GM23338 (cell line): ENCODE measurements around the gene KCNK17. TPM values are rescaled to one million over a fixed set of nuclear protein-coding genes. Genes with fewer than 3 reads are reported as not detected.

Source experiments
- ATAC-seq: fragments of 200-7000 bp; cut with Tn5 transposase; 3 replicates; pipeline ENCODE4 v1.9.1; 2020
- DNase-seq: peaks from one replicate; pipeline ENCODE4 v3.0.0-alpha.2; 2015; ENCODE audit warnings: low spot score
- H2AFZ ChIP-seq: fragments of 200-600 bp; sonication (generic); 2 replicates; pipeline ENCODE4 v1.8.0; 2016; ENCODE audit warnings: antibody characterized with exemption, mild to moderate bottlenecking, moderate library complexity
- H3F3A ChIP-seq: fragments of 200-600 bp; sonication (generic); replicated peaks from 2 replicates; pipeline ENCODE4 v1.8.0; 2017; ENCODE audit warnings: antibody characterized with exemption, mixed run types, low read depth
- H3K27ac ChIP-seq: fragments of 200-600 bp; sonication (generic); 2 replicates; pipeline ENCODE4 v1.6.1; 2016; ENCODE audit warnings: low read depth
- H3K27me3 ChIP-seq: fragments of 200-600 bp; sonication (generic); 2 replicates; pipeline ENCODE4 v1.8.0; 2016; ENCODE audit warnings: mild to moderate bottlenecking, mixed run types, moderate library complexity; ENCODE audit not compliant: insufficient read depth
- H3K36me3 ChIP-seq: fragments of 200-600 bp; sonication (generic); 2 replicates; pipeline ENCODE4 v1.8.0; 2016; ENCODE audit warnings: mild to moderate bottlenecking; ENCODE audit not compliant: insufficient read depth
- H3K4me1 ChIP-seq: fragments of 200-600 bp; sonication (generic); 2 replicates; pipeline ENCODE4 v1.8.0; 2016; ENCODE audit warnings: mild to moderate bottlenecking, moderate library complexity; ENCODE audit not compliant: insufficient read depth
- H3K4me2 ChIP-seq: fragments of 200-600 bp; sonication (generic); 2 replicates; pipeline ENCODE4 v1.7.1; 2017; ENCODE audit warnings: mixed run types
- H3K4me3 ChIP-seq: fragments of 200-600 bp; sonication (generic); 2 replicates; pipeline ENCODE4 v1.6.1; 2016; ENCODE audit warnings: mixed run types
- H3K79me2 ChIP-seq: fragments of 200-600 bp; sonication (generic); replicated peaks from 2 replicates; pipeline ENCODE4 v1.8.0; 2017; ENCODE audit warnings: mild to moderate bottlenecking; ENCODE audit not compliant: insufficient read depth
- H3K9me2 ChIP-seq: fragments of 200-600 bp; sonication (generic); 2 replicates; pipeline ENCODE4 v1.8.0; 2017; ENCODE audit not compliant: insufficient read depth
- H4K20me1 ChIP-seq: fragments of 200-600 bp; sonication (generic); replicated peaks from 2 replicates; pipeline ENCODE4 v1.8.0; 2017; ENCODE audit warnings: mild to moderate bottlenecking; ENCODE audit not compliant: insufficient read depth
- H3K27ac Mint-ChIP-seq: 2 replicates; pipeline ENCODE4 v1.8.0; 2020; ENCODE audit warnings: inconsistent platforms, mild to moderate bottlenecking, moderate library complexity, mixed read lengths
- H3K27me3 Mint-ChIP-seq: 3 replicates; pipeline ENCODE4 v1.8.0; 2022; ENCODE audit warnings: low read depth, mild to moderate bottlenecking, moderate library complexity, mixed read lengths, inconsistent platforms; ENCODE audit not compliant: insufficient read depth, poor library complexity
- H3K36me3 Mint-ChIP-seq: 3 replicates; pipeline ENCODE4 v1.8.0; 2021; ENCODE audit warnings: low read depth, mild to moderate bottlenecking, inconsistent platforms, moderate library complexity, mixed read lengths
- H3K4me1 Mint-ChIP-seq: 3 replicates; pipeline ENCODE4 v1.8.0; 2020; ENCODE audit warnings: mild to moderate bottlenecking, inconsistent platforms, mixed read lengths
- H3K4me3 Mint-ChIP-seq: 3 replicates; pipeline ENCODE4 v1.8.0; 2021; ENCODE audit warnings: moderate library complexity, mild to moderate bottlenecking, inconsistent platforms, mixed read lengths
- H3K9me3 Mint-ChIP-seq: 3 replicates; pipeline ENCODE4 v1.8.0; 2020; ENCODE audit warnings: moderate library complexity, mild to moderate bottlenecking, inconsistent platforms, mixed read lengths
- CREB1 ChIP-seq: fragments of 250-450 bp; sonication (Bioruptor Pico); IDR thresholded peaks from 2 replicates; pipeline ENCODE4 v1.5.0; 2020; ENCODE audit warnings: low read depth, mild to moderate bottlenecking, moderate library complexity
- ETS1 ChIP-seq: IDR thresholded peaks from 2 replicates; pipeline ENCODE4 v1.6.1; 2016; ENCODE audit warnings: antibody characterized with exemption
- EZH2 ChIP-seq: fragments of 200-600 bp; sonication (generic); IDR thresholded peaks from one replicate; pipeline ENCODE4 v1.8.0; 2017; ENCODE audit warnings: antibody characterized with exemption, mild to moderate bottlenecking, low read depth; ENCODE audit not compliant: unreplicated experiment
- EZH2phosphoT487 ChIP-seq: fragments of 200-600 bp; sonication (generic); IDR thresholded peaks from one replicate; pipeline ENCODE4 v1.8.1; 2018; ENCODE audit warnings: antibody characterized with exemption; ENCODE audit not compliant: unreplicated experiment
- JUNB ChIP-seq: IDR thresholded peaks from one replicate; pipeline ENCODE4 v1.6.1; 2016; ENCODE audit warnings: antibody characterized with exemption; ENCODE audit not compliant: unreplicated experiment
- NANOG ChIP-seq: IDR thresholded peaks from 2 replicates; pipeline ENCODE4 v1.6.1; 2016; ENCODE audit warnings: antibody characterized with exemption, borderline replicate concordance
- POLR2AphosphoS5 ChIP-seq: IDR thresholded peaks from 2 replicates; pipeline ENCODE4 v1.6.1; 2016; ENCODE audit warnings: antibody characterized with exemption, low read depth
- STAT1 ChIP-seq: IDR thresholded peaks from one replicate; pipeline ENCODE4 v1.6.1; 2016; ENCODE audit warnings: antibody characterized with exemption; ENCODE audit not compliant: unreplicated experiment
- ZNF114 ChIP-seq: fragments of 250-450 bp; sonication (Bioruptor Pico); IDR thresholded peaks from 2 replicates; pipeline ENCODE4 v1.5.0; 2020; ENCODE audit warnings: mild to moderate bottlenecking, moderate library complexity
- ZNF331 ChIP-seq: fragments of 250-450 bp; sonication (Bioruptor Pico); IDR thresholded peaks from 2 replicates; pipeline ENCODE4 v1.5.0; 2020; ENCODE audit warnings: low read depth, mild to moderate bottlenecking, moderate library complexity
- ZNF462 ChIP-seq: fragments of 250-450 bp; sonication (Bioruptor Pico); IDR thresholded peaks from 2 replicates; pipeline ENCODE4 v1.5.0; 2020; ENCODE audit warnings: mild to moderate bottlenecking, moderate library complexity
- polyA plus RNA-seq: library from polyadenylated mRNA; unstranded; fragments of >200 nt; fragmentation: Nextera tagmentation; extraction: Ambion mirVana; gene quantifications from 2 replicates; pipeline ENCODE4 v1.2.1, GENCODE V29; 2016
- total RNA-seq: library from RNA; depleted of rRNA; stranded (reverse); fragments of >200 nt; shearing (Covaris generic); gene quantifications from 2 replicates; pipeline ENCODE4 v1.2.3, GENCODE V29; 2014
- TF ChIP-seq, protein P1 (sequence below), 2 experiments: fragments of 200-600 bp in 1 of 2; sonication (generic) in 1 of 2; conservative IDR thresholded peaks; 2 replicates each; pipeline versions ENCODE4 v1.5.1 to v1.6.1; 2016 to 2017; ENCODE audit warnings: antibody characterized with exemption in 2 of 2, low read depth in 2 of 2, mild to moderate bottlenecking in 2 of 2, moderate library complexity in 1 of 2
- TF ChIP-seq, protein P2 (sequence below): IDR thresholded peaks from one replicate; pipeline ENCODE4 v1.6.1; 2018; ENCODE audit warnings: antibody characterized with exemption; ENCODE audit not compliant: unreplicated experiment

KCNK17 gene
- total and polyA plus RNA-seq, 2 experiments from 2014 or later, result 2.2 to 3.1 TPM

GRCh38 chr6:39333644-39334438 lies 19.6 kb upstream of the KCNK17 start:
- no peaks in the 10 kb centered on the region for H3K36me3 ChIP-seq
- no peak overlapping the region for H3K27ac ChIP-seq
- no peak overlapping the region for H3K4me2 ChIP-seq
- H3K4me3 ChIP-seq, result no peak overlapping the region
- H3K27ac Mint-ChIP-seq, result no peak overlapping the region
- no peaks in the 10 kb centered on the region for H4K20me1 ChIP-seq
- DNase-seq (no peak), ATAC-seq (no peak)
- no peak overlapping the region for H3K4me3 Mint-ChIP-seq
- H3K27me3 Mint-ChIP-seq, result peaks cover 9% of the 10 kb centered on the region
- no peaks in the 10 kb centered on the region for H3K4me1 ChIP-seq
- no peaks in the 10 kb centered on the region for H3K27me3 ChIP-seq
- H3K9me2 ChIP-seq, result no peaks in the 10 kb centered on the region
- no peaks in the 10 kb centered on the region for H3K36me3 Mint-ChIP-seq
- H3K9me3 Mint-ChIP-seq, result no peaks in the 10 kb centered on the region
- H3K4me1 Mint-ChIP-seq, result peaks cover 9% of the 10 kb centered on the region
- H3K79me2 ChIP-seq, result no peaks in the 10 kb centered on the region
- no peak overlapping the region for H2AFZ ChIP-seq
- TF ChIP-seq STAT1 (no peak), NANOG (no peak), POLR2AphosphoS5 (no peak), EZH2 (no peak), ZNF331 (CRISPR knock-in tag) (no peak), CREB1 (CRISPR knock-in tag) (no peak), EZH2phosphoT487 (no peak), ETS1 (no peak), ZNF462 (CRISPR knock-in tag) (no peak), ZNF114 (CRISPR knock-in tag) (no peak), JUNB (no peak)
- TF ChIP-seq, protein P1, sequence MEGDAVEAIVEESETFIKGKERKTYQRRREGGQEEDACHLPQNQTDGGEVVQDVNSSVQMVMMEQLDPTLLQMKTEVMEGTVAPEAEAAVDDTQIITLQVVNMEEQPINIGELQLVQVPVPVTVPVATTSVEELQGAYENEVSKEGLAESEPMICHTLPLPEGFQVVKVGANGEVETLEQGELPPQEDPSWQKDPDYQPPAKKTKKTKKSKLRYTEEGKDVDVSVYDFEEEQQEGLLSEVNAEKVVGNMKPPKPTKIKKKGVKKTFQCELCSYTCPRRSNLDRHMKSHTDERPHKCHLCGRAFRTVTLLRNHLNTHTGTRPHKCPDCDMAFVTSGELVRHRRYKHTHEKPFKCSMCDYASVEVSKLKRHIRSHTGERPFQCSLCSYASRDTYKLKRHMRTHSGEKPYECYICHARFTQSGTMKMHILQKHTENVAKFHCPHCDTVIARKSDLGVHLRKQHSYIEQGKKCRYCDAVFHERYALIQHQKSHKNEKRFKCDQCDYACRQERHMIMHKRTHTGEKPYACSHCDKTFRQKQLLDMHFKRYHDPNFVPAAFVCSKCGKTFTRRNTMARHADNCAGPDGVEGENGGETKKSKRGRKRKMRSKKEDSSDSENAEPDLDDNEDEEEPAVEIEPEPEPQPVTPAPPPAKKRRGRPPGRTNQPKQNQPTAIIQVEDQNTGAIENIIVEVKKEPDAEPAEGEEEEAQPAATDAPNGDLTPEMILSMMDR (conservative IDR thresholded peaks at IDR 0.05; ENCODE audit: low read depth in 2 of 2), result no peak
- TF ChIP-seq, protein P2, sequence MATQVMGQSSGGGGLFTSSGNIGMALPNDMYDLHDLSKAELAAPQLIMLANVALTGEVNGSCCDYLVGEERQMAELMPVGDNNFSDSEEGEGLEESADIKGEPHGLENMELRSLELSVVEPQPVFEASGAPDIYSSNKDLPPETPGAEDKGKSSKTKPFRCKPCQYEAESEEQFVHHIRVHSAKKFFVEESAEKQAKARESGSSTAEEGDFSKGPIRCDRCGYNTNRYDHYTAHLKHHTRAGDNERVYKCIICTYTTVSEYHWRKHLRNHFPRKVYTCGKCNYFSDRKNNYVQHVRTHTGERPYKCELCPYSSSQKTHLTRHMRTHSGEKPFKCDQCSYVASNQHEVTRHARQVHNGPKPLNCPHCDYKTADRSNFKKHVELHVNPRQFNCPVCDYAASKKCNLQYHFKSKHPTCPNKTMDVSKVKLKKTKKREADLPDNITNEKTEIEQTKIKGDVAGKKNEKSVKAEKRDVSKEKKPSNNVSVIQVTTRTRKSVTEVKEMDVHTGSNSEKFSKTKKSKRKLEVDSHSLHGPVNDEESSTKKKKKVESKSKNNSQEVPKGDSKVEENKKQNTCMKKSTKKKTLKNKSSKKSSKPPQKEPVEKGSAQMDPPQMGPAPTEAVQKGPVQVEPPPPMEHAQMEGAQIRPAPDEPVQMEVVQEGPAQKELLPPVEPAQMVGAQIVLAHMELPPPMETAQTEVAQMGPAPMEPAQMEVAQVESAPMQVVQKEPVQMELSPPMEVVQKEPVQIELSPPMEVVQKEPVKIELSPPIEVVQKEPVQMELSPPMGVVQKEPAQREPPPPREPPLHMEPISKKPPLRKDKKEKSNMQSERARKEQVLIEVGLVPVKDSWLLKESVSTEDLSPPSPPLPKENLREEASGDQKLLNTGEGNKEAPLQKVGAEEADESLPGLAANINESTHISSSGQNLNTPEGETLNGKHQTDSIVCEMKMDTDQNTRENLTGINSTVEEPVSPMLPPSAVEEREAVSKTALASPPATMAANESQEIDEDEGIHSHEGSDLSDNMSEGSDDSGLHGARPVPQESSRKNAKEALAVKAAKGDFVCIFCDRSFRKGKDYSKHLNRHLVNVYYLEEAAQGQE, result no peak
- no peaks in the 10 kb centered on the region for H3F3A ChIP-seq
